Measurements from ENCODE around the gene TMEM87A. TPM values are rescaled to one million over a fixed set of nuclear protein-coding genes. Genes with fewer than 3 reads are reported as not detected.

Gene TMEM87A
- total RNA-seq, 1 experiment from 2014 or later, result 55.8 TPM

GRCh38 chr15:42210696-42211095, 62.5 kb downstream of the TMEM87A start:
- H4K20me1 ChIP-seq (ENCODE audit: low read length), result no peaks in the 10 kb centered on the region
- no peaks in the 10 kb centered on the region for H3F3A ChIP-seq (ENCODE audit: low read length, unreplicated experiment)
- intact Hi-C loops (cut with micrococcal nuclease), result no loop called here
- H3K27ac ChIP-seq (ENCODE audit: low read length), result no peak overlapping the region
- no peaks in the 10 kb centered on the region for H3K27me3 ChIP-seq (ENCODE audit: low read length)
- POLR2A ChIA-PET (ENCODE audit: unreplicated experiment), result no interaction called here
- ATAC-seq (no peak), DNase-seq (no peak)
- TF ChIP-seq CTCF (conservative IDR thresholded peaks at IDR 0.05; ENCODE audit: low read depth, low read length) (no peak), EZH2 (IDR thresholded peaks at IDR 0.05; ENCODE audit: low read length, unreplicated experiment) (no peak), EZH2phosphoT487 (IDR thresholded peaks at IDR 0.05; ENCODE audit: borderline replicate concordance, low read length) (no peak)
- H2AFZ ChIP-seq (ENCODE audit: low read length), result no peak overlapping the region
- H3K4me2 ChIP-seq (ENCODE audit: low read length), result no peak overlapping the region
- BruUV-seq (replicated peaks), result no TSS peak
- no peak overlapping the region for H3K4me3 ChIP-seq (ENCODE audit: low read length)
- peaks cover 31% of the 10 kb centered on the region for H3K36me3 ChIP-seq (ENCODE audit: low read depth, low read length)
- H3K4me1 ChIP-seq (ENCODE audit: insufficient read depth, low read length), result peaks cover 15% of the 10 kb centered on the region
- H3K9me2 ChIP-seq (replicated peaks; ENCODE audit: low read length), result no peaks in the 10 kb centered on the region
- CTCF ChIA-PET, result interaction anchor here (0.7 kb wide), 1 partner anchor 289 kb away, joined by 4 read pairs; no protein-coding TSS in a partner anchor
- no peaks in the 10 kb centered on the region for H3K9me3 ChIP-seq (ENCODE audit: low read length)
- H3K9ac ChIP-seq (ENCODE audit: low read length), result no peak overlapping the region
- peaks cover 24% of the 10 kb centered on the region for H3K79me2 ChIP-seq (ENCODE audit: low read length)

GRCh38 chr15:42207674-42208579, 65.3 kb downstream of the TMEM87A start, which contains the start of gene VPS39:
Gene VPS39 (minus strand): TSS chr15:42208304. CDS start chr15:42208153, 151 bp downstream.
- Histone ChIP-seq H3K4me1 (ENCODE audit: insufficient read depth, low read length) (peaks cover 24% of the 10 kb centered on the region), H3K9me2 (replicated peaks; ENCODE audit: low read length) (no peaks in the 10 kb centered on the region), H4K20me1 (ENCODE audit: low read length) (no peaks in the 10 kb centered on the region), H3K9me3 (ENCODE audit: low read length) (no peaks in the 10 kb centered on the region), H3K36me3 (ENCODE audit: low read depth, low read length) (peaks cover 18% of the 10 kb centered on the region), H3K4me3 (ENCODE audit: low read length) (peak within 1 kb of the TSS; percentile 98), H3K79me2 (ENCODE audit: low read length) (peaks cover 29% of the 10 kb centered on the region), H3F3A (ENCODE audit: low read length, unreplicated experiment) (no peaks in the 10 kb centered on the region), H2AFZ (ENCODE audit: low read length) (peak within 1 kb of the TSS; percentile 82), H3K9ac (ENCODE audit: low read length) (peak within 1 kb of the TSS; percentile 97), H3K4me2 (ENCODE audit: low read length) (peak within 1 kb of the TSS; percentile 96), H3K27me3 (ENCODE audit: low read length) (no peaks in the 10 kb centered on the region), H3K27ac (ENCODE audit: low read length) (peak within 1 kb of the TSS; percentile 22)
- peak; percentile 83 for DNase-seq
- BruUV-seq (replicated peaks), result TSS peak; percentile 58
- CTCF ChIA-PET, result interaction anchor here (0.6 kb wide), 1 partner anchor 14 kb away, joined by 3 read pairs; no protein-coding TSS in a partner anchor
- ATAC-seq, result peak; percentile 95
- POLR2A ChIA-PET (ENCODE audit: unreplicated experiment), result interaction anchor here (0.6 to 1.0 kb wide), 6 partner anchors 21 to 449 kb away, joined by 3 to 4 read pairs (median 3); partner anchors contain the start of genes GANC and TMEM87A
- TF ChIP-seq CTCF (conservative IDR thresholded peaks at IDR 0.05; ENCODE audit: low read depth, low read length), result no peak
- no peak for TF ChIP-seq EZH2 (IDR thresholded peaks at IDR 0.05; ENCODE audit: low read length, unreplicated experiment)
- no peak for TF ChIP-seq EZH2phosphoT487 (IDR thresholded peaks at IDR 0.05; ENCODE audit: borderline replicate concordance, low read length)
- intact Hi-C loops (cut with micrococcal nuclease), result loop anchor here (2.0 to 10.0 kb wide), 2 partner anchors 65 to 267 kb away; partner anchors contain the start of genes GANC and TMEM87A
